Stimulated activated CD4-positive, alpha-beta T cell treated with anti-CD3 and anti-CD28 coated beads, Interleukin-15, amount 100 ng/mL, for 1 hour (primary cell): ENCODE data around the gene PDCL3.
A peak's percentile ranks its signal among the peaks of the same experiment; 100 is the strongest.

ENCODE experiments used
- DNase-seq, 2 donors: peaks; one replicate each; pipeline ENCODE4 v3.0.0-alpha.2; 2020; ENCODE audit warnings: low read depth in 1 of 2, low spot score in 1 of 2

The PDCL3 gene

GRCh38 chr2:100562613-100563406 is at the start of gene PDCL3:
Gene PDCL3 (plus strand): TSS chr2:100562993. CDS start chr2:100563068, 75 bp downstream.
- DNase-seq: peak; percentile 89 to 92

- no peak for DNase-seq
Observed at GRCh38 chr2:100513650-100514049, 49.1 kb upstream of the PDCL3 start.

- no peak for DNase-seq
Observed at GRCh38 chr2:100517556-100517955, 45.2 kb upstream of the PDCL3 start.

GRCh38 chr2:100518801-100519200 is 44.0 kb upstream of the PDCL3 start:
- DNase-seq: no peak

GRCh38 chr2:100520224-100520623 is 42.6 kb upstream of the PDCL3 start:
- DNase-seq: no peak

- DNase-seq: no peak
Observed at GRCh38 chr2:100522430-100522829, 40.4 kb upstream of the PDCL3 start.

GRCh38 chr2:100524331-100524730 is 38.5 kb upstream of the PDCL3 start:
- DNase-seq: no peak

- no peak for DNase-seq
Observed at GRCh38 chr2:100526868-100527267, 35.9 kb upstream of the PDCL3 start.

GRCh38 chr2:100527440-100528015 is 35.3 kb upstream of the PDCL3 start:
- DNase-seq: no peak

- DNase-seq: no peak
Observed at GRCh38 chr2:100529176-100529575, 33.6 kb upstream of the PDCL3 start.

- no peak for DNase-seq
Observed at GRCh38 chr2:100529900-100530299, 32.9 kb upstream of the PDCL3 start.

GRCh38 chr2:100535855-100536254 is 26.9 kb upstream of the PDCL3 start:
- no peak for DNase-seq

- DNase-seq: no peak
Observed at GRCh38 chr2:100537918-100538317, 24.9 kb upstream of the PDCL3 start.

- DNase-seq: no peak
Observed at GRCh38 chr2:100539221-100539620, 23.6 kb upstream of the PDCL3 start.

GRCh38 chr2:100541404-100541803 is 21.4 kb upstream of the PDCL3 start:
- no peak for DNase-seq

GRCh38 chr2:100542418-100542817 is 20.4 kb upstream of the PDCL3 start:
- no peak for DNase-seq

- DNase-seq: no peak
Observed at GRCh38 chr2:100544911-100545596, 17.7 kb upstream of the PDCL3 start.

- DNase-seq: no peak
Observed at GRCh38 chr2:100546469-100546868, 16.3 kb upstream of the PDCL3 start.

- no peak for DNase-seq
Observed at GRCh38 chr2:100548771-100549170, 14.0 kb upstream of the PDCL3 start.

- DNase-seq: no peak
Observed at GRCh38 chr2:100551303-100551702, 11.5 kb upstream of the PDCL3 start.

GRCh38 chr2:100554798-100555407 is 7.9 kb upstream of the PDCL3 start:
- peak in 1 of 2 donors; percentile 19 for DNase-seq

GRCh38 chr2:100556746-100557145 is 6.0 kb upstream of the PDCL3 start:
- DNase-seq: no peak
